VCaP (cell line): Measurements from ENCODE around the gene CFAP126.
"Not testable (repeated sequence)": the region's sequence is repeated elsewhere in the genome, so short reads cannot be mapped to it uniquely, and the experiment has no call there.

Experiments used
- H3K27ac ChIP-seq: fragments of 450-650 bp; 2 replicates; pipeline ENCODE4 v1.5.1; 2017
- TF ChIP-seq, protein P1 (sequence below): fragments of 450-650 bp; conservative IDR thresholded peaks from 2 replicates; pipeline ENCODE4 v1.5.1; 2017; ENCODE audit warnings: mild to moderate bottlenecking, moderate library complexity

The CFAP126 gene, protein sequence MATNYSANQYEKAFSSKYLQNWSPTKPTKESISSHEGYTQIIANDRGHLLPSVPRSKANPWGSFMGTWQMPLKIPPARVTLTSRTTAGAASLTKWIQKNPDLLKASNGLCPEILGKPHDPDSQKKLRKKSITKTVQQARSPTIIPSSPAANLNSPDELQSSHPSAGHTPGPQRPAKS

GRCh38 chr1:161367684-161368400 is at the start of gene CFAP126:
CFAP126 (minus strand) TSS chr1:161367876; CDS start chr1:161367868, 8 bp downstream.
- peak within 1 kb of the TSS; percentile 42 for H3K27ac ChIP-seq
- TF ChIP-seq, protein P1, sequence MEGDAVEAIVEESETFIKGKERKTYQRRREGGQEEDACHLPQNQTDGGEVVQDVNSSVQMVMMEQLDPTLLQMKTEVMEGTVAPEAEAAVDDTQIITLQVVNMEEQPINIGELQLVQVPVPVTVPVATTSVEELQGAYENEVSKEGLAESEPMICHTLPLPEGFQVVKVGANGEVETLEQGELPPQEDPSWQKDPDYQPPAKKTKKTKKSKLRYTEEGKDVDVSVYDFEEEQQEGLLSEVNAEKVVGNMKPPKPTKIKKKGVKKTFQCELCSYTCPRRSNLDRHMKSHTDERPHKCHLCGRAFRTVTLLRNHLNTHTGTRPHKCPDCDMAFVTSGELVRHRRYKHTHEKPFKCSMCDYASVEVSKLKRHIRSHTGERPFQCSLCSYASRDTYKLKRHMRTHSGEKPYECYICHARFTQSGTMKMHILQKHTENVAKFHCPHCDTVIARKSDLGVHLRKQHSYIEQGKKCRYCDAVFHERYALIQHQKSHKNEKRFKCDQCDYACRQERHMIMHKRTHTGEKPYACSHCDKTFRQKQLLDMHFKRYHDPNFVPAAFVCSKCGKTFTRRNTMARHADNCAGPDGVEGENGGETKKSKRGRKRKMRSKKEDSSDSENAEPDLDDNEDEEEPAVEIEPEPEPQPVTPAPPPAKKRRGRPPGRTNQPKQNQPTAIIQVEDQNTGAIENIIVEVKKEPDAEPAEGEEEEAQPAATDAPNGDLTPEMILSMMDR = peak; percentile 48

GRCh38 chr1:161413050-161413449 is 45.4 kb upstream of the CFAP126 start:
- not testable (repeated sequence) for H3K27ac ChIP-seq

- not testable (repeated sequence) for H3K27ac ChIP-seq
These were observed 42.9 kb upstream of the CFAP126 start for GRCh38 chr1:161410636-161410970.

GRCh38 chr1:161409848-161410635 is 42.4 kb upstream of the CFAP126 start:
- not testable (repeated sequence) for H3K27ac ChIP-seq

GRCh38 chr1:161408429-161409052 is 40.9 kb upstream of the CFAP126 start:
- TF ChIP-seq, protein P1 = no peak
- H3K27ac ChIP-seq = no peak overlapping the region

- TF ChIP-seq, protein P1 = no peak
- H3K27ac ChIP-seq = no peak overlapping the region
These were observed 39.8 kb upstream of the CFAP126 start for GRCh38 chr1:161407451-161407985.

DNA sequence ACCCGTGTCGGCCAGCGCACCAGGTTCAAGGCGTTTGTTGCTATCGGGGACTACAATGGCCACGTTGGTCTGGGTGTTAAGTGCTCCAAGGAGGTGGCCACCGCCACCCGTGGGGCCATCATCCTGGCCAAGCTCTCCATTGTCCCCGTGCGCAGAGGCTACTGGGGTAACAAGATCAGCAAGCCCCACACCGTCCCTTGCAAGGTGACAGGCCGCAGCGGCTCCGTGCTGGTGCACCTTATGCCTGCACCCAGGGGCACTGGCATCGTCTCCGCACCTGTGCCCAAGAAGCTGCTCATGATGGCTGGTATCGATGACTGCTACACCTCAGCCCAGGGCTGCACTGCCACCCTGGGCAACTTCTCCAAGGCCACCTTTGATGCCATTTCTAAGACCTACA is 38.9 kb upstream of the CFAP126 start:
- not testable (repeated sequence) for H3K27ac ChIP-seq

- TF ChIP-seq, protein P1 = no peak
- no peak overlapping the region for H3K27ac ChIP-seq
These were observed 36.4 kb upstream of the CFAP126 start for GRCh38 chr1:161404051-161404597.

- TF ChIP-seq, protein P1 = no peak
- H3K27ac ChIP-seq = no peak overlapping the region
These were observed 34.8 kb upstream of the CFAP126 start for GRCh38 chr1:161402446-161402845.
